GM08714 (cell line): ENCODE data around the gene ADAMTS10.

Experiments used
- H3K4me3 ChIP-seq: fragments of 200-500 bp; sonication (Bioruptor generic); 2 replicates; pipeline ENCODE4 v1.5.1; 2014; ENCODE audit warnings: mild to moderate bottlenecking, low read length, inconsistent platforms
- ZNF274 ChIP-seq: IDR thresholded peaks from 2 replicates; pipeline ENCODE4 v1.6.1; 2012; ENCODE audit warnings: mild to moderate bottlenecking, low read depth, low read length

ADAMTS10 gene

GRCh38 chr19:8610041-8610935, at the start of gene ADAMTS10:
ADAMTS10 (minus strand) TSS chr19:8610715; CDS start chr19:8605710, 5,005 bp downstream.
- TF ChIP-seq ZNF274, result no peak
- peak within 1 kb of the TSS; percentile 42 for H3K4me3 ChIP-seq

GRCh38 chr19:8659905-8660304, 49.4 kb upstream of the ADAMTS10 start:
- H3K4me3 ChIP-seq, result no peak overlapping the region
- TF ChIP-seq ZNF274, result no peak

DNA sequence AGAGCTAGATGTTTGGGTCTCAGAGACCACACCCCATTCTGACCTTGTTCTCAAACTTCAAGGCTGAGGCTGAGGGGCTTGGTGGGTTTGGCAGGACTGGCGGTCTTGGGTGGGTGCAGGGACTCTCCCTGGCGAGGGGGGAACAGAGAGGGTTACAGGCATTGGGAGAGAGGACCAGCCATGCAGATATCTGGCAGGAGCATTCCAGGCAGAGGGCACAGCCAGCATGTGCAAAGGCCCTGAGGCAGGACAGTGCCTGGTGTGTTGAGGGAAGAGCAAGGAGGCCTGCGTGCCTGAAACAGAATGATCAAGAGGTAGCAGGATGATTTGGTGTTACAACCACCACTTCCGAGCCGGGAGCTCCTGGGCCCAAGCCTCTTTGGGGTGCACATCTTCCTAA, 47.4 kb upstream of the ADAMTS10 start:
- no peak for TF ChIP-seq ZNF274
- H3K4me3 ChIP-seq, result no peak overlapping the region

GRCh38 chr19:8655340-8655709, 44.8 kb upstream of the ADAMTS10 start:
- H3K4me3 ChIP-seq, result no peak overlapping the region
- TF ChIP-seq ZNF274, result no peak

DNA sequence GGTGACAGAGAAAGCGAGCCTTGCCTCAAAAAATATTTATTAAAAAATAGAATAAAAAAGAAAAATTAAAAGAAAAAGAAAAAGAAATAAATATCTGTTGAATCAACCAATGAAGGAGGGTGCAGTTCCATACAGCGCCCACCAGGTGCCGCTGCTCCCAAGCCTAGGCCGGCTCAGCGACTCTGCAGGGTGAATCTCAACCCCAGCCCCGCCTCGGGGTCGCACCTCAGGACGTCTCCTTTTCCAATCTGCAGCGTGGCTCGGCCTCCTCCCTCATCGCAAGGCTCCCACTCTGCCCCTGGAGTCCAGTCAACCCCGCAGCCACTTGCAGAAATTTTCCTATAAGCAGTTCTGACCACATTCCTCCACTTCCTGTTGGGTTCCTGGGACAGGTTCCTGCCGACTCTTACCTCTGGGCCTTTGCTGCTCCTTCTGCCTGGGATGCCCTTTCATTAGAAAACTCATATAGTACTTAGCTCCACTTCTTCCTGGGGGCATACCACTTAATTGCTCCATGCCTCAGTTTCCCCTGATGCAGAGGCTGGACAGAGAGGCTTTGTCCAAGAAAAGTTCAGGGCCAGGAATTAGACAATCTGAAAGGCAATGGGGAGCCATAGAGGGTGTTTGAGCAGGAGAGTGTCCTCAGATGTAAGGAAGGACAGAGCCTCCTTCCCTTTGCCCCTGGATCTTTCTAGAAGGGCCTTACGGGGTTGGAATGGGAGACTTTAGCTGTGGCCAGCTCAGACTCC, 44.2 kb upstream of the ADAMTS10 start:
- H3K4me3 ChIP-seq, result no peak overlapping the region
- no peak for TF ChIP-seq ZNF274

DNA sequence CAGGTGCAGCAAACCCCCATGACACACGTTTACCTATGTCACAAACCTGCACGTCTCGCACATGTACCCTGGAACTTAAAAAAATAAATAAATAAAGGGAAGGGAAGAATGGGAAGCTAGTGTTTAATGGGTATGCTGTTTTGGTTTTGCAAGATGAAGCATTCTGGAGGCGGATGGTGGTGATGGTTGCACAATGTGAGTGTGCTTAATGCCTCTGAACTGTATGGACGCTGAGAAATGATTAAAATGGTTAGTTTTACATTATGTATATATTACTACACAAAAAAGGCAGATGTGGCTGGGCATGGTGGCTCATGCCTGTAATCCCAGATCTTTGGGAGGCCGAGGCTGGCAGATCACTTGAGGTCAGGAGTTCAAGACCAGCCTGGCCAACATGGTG, 37.7 kb upstream of the ADAMTS10 start:
- no peak overlapping the region for H3K4me3 ChIP-seq

DNA sequence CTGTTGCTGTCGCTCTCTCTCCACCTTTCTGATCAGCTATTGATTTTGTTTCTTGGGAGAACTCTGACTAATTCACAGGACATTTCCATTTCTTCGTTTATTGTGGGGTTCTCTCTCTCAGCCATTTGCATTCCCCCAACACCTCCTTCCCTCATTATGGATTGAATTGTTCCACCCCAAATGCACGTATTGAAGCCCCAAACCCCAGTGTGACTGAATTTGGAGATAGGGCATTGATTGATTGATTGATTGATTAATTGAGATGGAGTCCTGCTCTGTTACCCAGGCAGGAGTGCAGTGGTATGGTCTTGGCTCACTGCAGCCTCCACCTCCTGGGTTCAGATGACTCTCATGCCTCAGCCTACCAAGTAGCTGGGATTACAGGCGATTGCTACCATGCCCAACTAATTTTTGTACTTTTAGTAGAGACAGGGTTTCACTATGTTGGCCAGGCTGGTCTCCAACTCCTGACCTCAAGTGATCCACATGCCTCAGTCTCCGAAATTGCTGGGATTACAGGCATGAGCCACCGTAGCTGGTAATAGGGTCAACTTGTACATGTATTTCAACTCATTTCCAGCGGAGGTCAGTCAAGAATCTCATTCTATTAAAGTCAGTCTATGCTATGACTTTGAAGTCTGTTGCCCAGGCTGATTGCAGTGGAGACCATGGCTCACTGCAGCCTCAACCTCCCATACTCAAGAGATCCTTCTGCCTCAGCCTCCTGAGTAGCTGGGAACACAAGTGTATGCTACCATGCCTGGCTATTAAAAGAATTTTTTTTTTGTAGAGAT, 33.5 kb upstream of the ADAMTS10 start:
- H3K4me3 ChIP-seq, result no peak overlapping the region
- TF ChIP-seq ZNF274, result no peak

More for the DNA sequence above, 37.7 kb upstream of the ADAMTS10 start:
- TF ChIP-seq ZNF274, result no peak

GRCh38 chr19:8642561-8642960, 32.0 kb upstream of the ADAMTS10 start:
- no peak overlapping the region for H3K4me3 ChIP-seq
- no peak for TF ChIP-seq ZNF274

DNA sequence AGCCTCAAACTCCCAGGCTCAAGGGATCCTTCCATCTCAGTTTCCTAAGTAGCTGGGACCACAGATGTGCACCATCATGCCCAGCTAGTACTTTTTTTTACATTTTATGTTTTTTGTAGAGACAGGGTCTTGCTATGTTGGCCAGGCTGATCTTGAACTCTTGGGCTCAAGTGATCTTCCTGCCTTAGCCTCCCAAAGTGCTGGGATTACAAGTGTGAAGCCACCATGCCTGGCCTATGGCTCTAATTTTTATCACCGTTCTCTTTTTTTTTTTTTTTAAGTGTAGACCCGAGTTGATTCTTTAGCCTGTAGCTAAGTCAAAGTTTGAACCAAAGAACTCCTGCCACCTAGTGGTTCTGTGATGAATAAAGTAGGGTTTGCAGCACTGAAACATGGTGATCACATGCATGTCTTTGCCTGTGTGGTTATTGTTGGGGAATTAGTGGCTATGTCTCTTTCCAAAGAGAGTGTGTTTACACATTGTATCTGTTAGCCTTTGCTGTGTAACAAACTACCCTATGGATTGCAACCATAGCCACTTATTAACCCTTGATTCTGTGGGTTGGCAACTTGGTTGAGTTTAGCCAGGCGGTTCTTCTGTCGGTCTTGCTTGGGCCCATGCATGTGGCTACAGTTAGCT, 31.5 kb upstream of the ADAMTS10 start:
- no peak overlapping the region for H3K4me3 ChIP-seq
- TF ChIP-seq ZNF274, result no peak

- TF ChIP-seq ZNF274, result no peak
- H3K4me3 ChIP-seq, result no peak overlapping the region
Measured at GRCh38 chr19:8641221-8641907, 30.8 kb upstream of the ADAMTS10 start.

DNA sequence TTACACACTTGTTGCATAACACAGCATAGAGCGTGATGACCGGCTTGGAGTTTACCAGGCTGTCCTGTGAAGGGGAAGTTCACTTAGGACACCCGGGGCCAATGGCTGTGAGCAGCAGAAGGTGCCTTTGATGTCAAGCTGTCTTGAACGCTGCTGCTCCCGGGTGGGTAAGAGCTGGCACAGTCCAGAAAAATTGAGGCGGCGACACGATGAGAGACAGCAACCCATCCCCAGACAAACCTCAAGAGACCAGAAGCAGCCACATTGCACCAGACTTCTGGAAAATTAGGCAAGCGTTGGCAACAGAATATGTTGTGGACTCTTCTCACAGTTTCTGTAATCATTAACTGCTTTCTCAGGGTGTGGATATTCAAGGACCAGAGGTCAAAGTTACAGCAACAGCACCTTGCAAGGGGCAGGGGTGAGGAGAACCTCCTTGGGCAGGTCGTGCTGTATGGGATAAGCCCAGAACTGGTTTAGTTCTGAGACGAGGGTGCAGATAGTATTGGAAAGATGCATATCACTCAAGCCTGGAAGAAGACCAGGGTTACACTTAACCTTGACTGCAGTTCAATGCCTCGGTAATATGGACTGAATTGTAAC, 30.0 kb upstream of the ADAMTS10 start:
- TF ChIP-seq ZNF274, result no peak

DNA sequence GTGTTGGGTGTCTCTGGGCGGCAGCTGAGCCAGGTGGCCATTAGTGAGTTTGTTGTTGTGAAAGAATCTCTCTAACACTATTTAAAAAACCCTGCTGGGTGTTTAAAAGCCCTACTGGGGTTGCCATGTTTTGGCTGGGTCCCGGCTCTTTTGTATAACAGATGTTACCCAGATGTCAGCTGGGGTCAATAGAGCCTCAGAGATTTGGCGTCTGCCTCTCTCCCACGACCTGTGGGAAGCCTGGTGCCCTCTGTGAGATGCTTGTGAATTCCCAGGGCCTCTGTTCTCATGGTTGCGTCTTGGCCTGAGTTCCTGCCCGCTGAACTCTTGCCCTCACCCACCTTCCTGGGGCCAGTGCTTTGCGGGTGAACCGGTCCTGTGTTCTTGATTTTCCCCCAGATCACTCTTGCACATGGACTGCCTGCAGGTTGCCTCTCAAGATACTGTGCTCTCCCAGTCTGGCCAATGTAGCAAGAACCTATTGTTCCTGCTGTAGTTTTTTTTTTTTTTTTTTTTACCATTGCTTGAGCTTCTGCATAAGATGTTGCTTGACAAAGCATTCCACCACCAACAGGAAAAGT, 29.4 kb upstream of the ADAMTS10 start:
- H3K4me3 ChIP-seq, result no peak overlapping the region
- no peak for TF ChIP-seq ZNF274

More for the DNA sequence above, 30.0 kb upstream of the ADAMTS10 start:
- no peak overlapping the region for H3K4me3 ChIP-seq
